Endothelial cell of umbilical vein (primary cell): ENCODE results near the gene KIF24. TPM values are rescaled to one million over a fixed set of nuclear protein-coding genes. Genes with fewer than 3 reads are reported as not detected.
A peak's percentile ranks its signal among the peaks of the same experiment; 100 is the strongest.

Experiments used
- BruUV-seq: library from RNA; stranded (reverse); fragments of 400-500 nt; replicated peaks from 2 replicates; lab custom pipeline; 2021; lab: Mats Ljungman, UMichigan
- CTCF ChIA-PET: fragments of 300-600, 350-600 bp; sonication (Branson Sonifier 250); formaldehyde crosslinking; loops from one replicate; lab custom pipeline; 2021; ENCODE audit warnings: antibody characterized with exemption, inconsistent platforms; lab: Charles Lee
- POLR2A ChIA-PET: fragments of 300-600, 350-600 bp; sonication (Branson Sonifier 250); formaldehyde crosslinking; loops from one replicate; lab custom pipeline; 2021; ENCODE audit warnings: antibody characterized with exemption, inconsistent platforms; lab: Charles Lee
- DNase-seq: peaks from one replicate; pipeline ENCODE4 v3.0.0-alpha.2; 2011; ENCODE audit warnings: low read depth, low spot score
- FAIRE-seq: peaks from 2 replicates; lab custom pipeline; 2011; peaks lifted over from hg19 to GRCh38; lab: Jason Lieb, UNC
- H2AFZ ChIP-seq: 2 replicates; pipeline ENCODE4 v1.6.0; 2012; ENCODE audit warnings: low read depth, low read length, control low read depth, inconsistent platforms
- H3K27ac ChIP-seq: 2 replicates; pipeline ENCODE4 v1.5.1; 2011; ENCODE audit warnings: low read depth, mild to moderate bottlenecking, control low read depth, low read length, moderate library complexity; ENCODE audit not compliant: insufficient read depth
- H3K27me3 ChIP-seq, 2 experiments: 2 replicates each; pipeline versions ENCODE4 v1.6.0 to v1.6.1; 2011; ENCODE audit warnings: low read length in 2 of 2, mixed read lengths in 1 of 2; ENCODE audit not compliant: control insufficient read depth in 2 of 2, insufficient read depth in 2 of 2
- H3K36me3 ChIP-seq, 2 experiments: 2 replicates in 1 of 2; 3 replicates in 1 of 2; pipeline ENCODE4 v1.5.1; 2011; ENCODE audit warnings: low read length in 2 of 2, mild to moderate bottlenecking in 1 of 2, moderate library complexity in 1 of 2; ENCODE audit not compliant: control insufficient read depth in 2 of 2, insufficient read depth in 2 of 2; ENCODE audit errors: extremely low read depth in 1 of 2
- H3K4me1 ChIP-seq: 3 replicates; pipeline ENCODE4 v1.5.1; 2011; ENCODE audit warnings: mild to moderate bottlenecking, low read length; ENCODE audit not compliant: control insufficient read depth, insufficient read depth; ENCODE audit errors: extremely low read depth
- H3K4me2 ChIP-seq: 2 replicates; pipeline ENCODE4 v1.6.1; 2011; ENCODE audit warnings: low read length, control low read depth, mixed read lengths; ENCODE audit not compliant: insufficient read depth
- H3K4me3 ChIP-seq, 3 experiments: fragments of 200-600 bp in 1 of 3; sonication (generic), shearing (Covaris generic) in 1 of 3; replicated peaks in 1 of 3; 2 replicates each; pipeline ENCODE4 v1.5.1; 2011 to 2016; ENCODE audit warnings: control low read depth in 3 of 3, low read length in 3 of 3, mild to moderate bottlenecking in 2 of 3, inconsistent platforms in 1 of 3, low read depth in 1 of 3, moderate library complexity in 1 of 3; ENCODE audit not compliant: insufficient read depth in 1 of 3
- H3K79me2 ChIP-seq: 2 replicates; pipeline ENCODE4 v1.6.0; 2012; ENCODE audit warnings: low read length, inconsistent platforms; ENCODE audit not compliant: control insufficient read depth, insufficient read depth
- H3K9ac ChIP-seq: replicated peaks from 2 replicates; pipeline ENCODE3; 2011; ENCODE audit warnings: low read length, control low read depth; ENCODE audit not compliant: insufficient read depth; ENCODE audit errors: extremely low read depth
- H3K9me1 ChIP-seq: replicated peaks from 3 replicates; pipeline ENCODE4 v1.6.0; 2011; ENCODE audit warnings: mild to moderate bottlenecking, low read length; ENCODE audit not compliant: control insufficient read depth, insufficient read depth; ENCODE audit errors: extremely low read depth
- H3K9me3 ChIP-seq: replicated peaks from 2 replicates; pipeline ENCODE4 v1.5.1; 2012; ENCODE audit warnings: low read length, inconsistent platforms; ENCODE audit not compliant: control insufficient read depth, insufficient read depth
- H4K20me1 ChIP-seq: replicated peaks from 2 replicates; pipeline ENCODE3; 2011; ENCODE audit warnings: mild to moderate bottlenecking, low read length; ENCODE audit not compliant: control insufficient read depth, insufficient read depth; ENCODE audit errors: extremely low read depth
- CTCF ChIP-seq, 2 donors: IDR thresholded peaks; 1 replicate in 1 of 2; 2 replicates in 1 of 2; pipeline ENCODE4 v1.5.1; 2011; ENCODE audit warnings: low read length in 2 of 2, mild to moderate bottlenecking in 2 of 2, moderate library complexity in 2 of 2, control low read depth in 1 of 2, inconsistent platforms in 1 of 2, low read depth in 1 of 2; ENCODE audit not compliant: insufficient read depth in 1 of 2; ENCODE audit errors: extremely low read depth in 1 of 2
- EZH2 ChIP-seq: IDR thresholded peaks from 2 replicates; pipeline ENCODE4 v1.6.1; 2012; ENCODE audit warnings: borderline replicate concordance, low read depth, mild to moderate bottlenecking, moderate library complexity, low read length, inconsistent platforms; ENCODE audit not compliant: severe bottlenecking
- FOS ChIP-seq: IDR thresholded peaks from 2 replicates; pipeline ENCODE4 v1.6.1; 2011; ENCODE audit warnings: mild to moderate bottlenecking, low read length, moderate library complexity, borderline replicate concordance; ENCODE audit not compliant: insufficient read depth
- GATA2 ChIP-seq: IDR thresholded peaks from 2 replicates; pipeline ENCODE4 v1.7.0; 2011; ENCODE audit warnings: low read depth, mild to moderate bottlenecking, moderate library complexity, mixed read lengths, low read length; ENCODE audit not compliant: insufficient read length, insufficient read depth
- JUN ChIP-seq: IDR thresholded peaks from 2 replicates; pipeline ENCODE4 v1.6.1; 2011; ENCODE audit warnings: borderline replicate concordance, low read depth; ENCODE audit not compliant: insufficient read length, insufficient read depth
- MYC ChIP-seq: IDR thresholded peaks from one replicate; pipeline ENCODE4 v1.6.1; 2011; ENCODE audit warnings: mild to moderate bottlenecking, low read depth, low read length
- POLR2A ChIP-seq: IDR thresholded peaks from 2 replicates; pipeline ENCODE4 v1.6.1; 2012; ENCODE audit warnings: low read depth, mild to moderate bottlenecking, control low read depth, low read length
- dilution Hi-C: fragments of 300-500 bp; cut with MboI; formaldehyde crosslinking; loops from one replicate; pipeline ENCODE4 v1.15.0; 2019; ENCODE audit warnings: low sequenced_read_pairs; ENCODE audit not compliant: extremely low pct_ligation_motif_present
- intact Hi-C: fragments of 100-400 bp; cut with micrococcal nuclease; formaldehyde crosslinking; loops from one replicate; pipeline ENCODE4 v1.10.0; 2022
- polyA plus RNA-seq, 4 experiments: library from polyadenylated mRNA; depleted of rRNA in 3 of 4; stranded (reverse) in 3 of 4; unstranded in 1 of 4; fragments of >200 nt; gene quantifications; 2 replicates each; pipeline versions ENCODE4 v1.2.1 to v1.2.3, GENCODE V29; 2011 to 2012; ENCODE audit warnings: missing spikeins in 1 of 4
- total RNA-seq: library from RNA; stranded (reverse); gene quantifications from 2 replicates; pipeline ENCODE4 v1.2.3, GENCODE V29; 2021
- TF ChIP-seq, protein P1 (sequence below): IDR thresholded peaks from 2 replicates; pipeline ENCODE4 v1.6.1; 2011; ENCODE audit not compliant: insufficient read depth, insufficient read length

The KIF24 gene
- total and polyA plus RNA-seq, 2 donors (not counting 3 experiments of a cell fraction or from before 2014, with no cell fraction given), result 2.1 to 4.8 TPM

DNA sequence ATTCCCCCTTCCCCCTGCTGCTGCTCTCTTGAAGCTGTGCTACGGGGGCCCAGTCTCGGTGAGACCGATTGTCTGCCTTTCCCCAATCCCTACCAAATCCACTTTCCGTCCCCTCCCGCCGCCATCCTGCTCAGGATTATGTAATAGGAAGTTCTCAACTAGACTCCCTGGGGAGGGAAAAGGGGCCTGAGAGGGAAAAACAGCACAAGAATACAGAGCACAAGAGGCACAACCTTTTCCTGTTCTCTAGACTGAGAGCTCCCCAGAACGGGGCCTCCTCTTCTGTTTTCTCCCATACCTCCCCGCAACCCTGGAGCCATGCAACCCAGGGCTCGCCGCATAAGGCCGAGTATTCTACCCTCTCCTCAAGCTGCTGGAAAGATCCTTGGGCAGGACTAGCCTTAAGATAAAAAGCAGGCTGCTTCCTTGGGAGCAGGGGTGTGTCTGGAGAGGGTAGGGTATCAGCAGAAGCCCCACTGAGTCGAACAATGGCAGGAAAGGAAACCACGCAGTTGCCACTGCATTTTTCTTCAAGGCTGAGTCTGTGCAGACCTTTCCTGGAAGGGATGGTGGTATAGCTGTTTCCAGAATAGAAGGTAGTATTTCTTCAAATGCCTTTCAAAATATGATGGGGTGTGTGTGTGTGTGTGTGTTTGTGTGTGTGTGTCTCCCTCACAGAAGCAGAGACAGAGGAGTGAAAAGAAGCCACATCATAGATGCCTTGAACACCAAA, 34.7 kb upstream of the KIF24 start:
- TF ChIP-seq POLR2A, result no peak
- TF ChIP-seq GATA2, result no peak
- TF ChIP-seq EZH2, result no peak
- TF ChIP-seq FOS, result no peak
- no peak for TF ChIP-seq MYC
- no peak for TF ChIP-seq JUN
- TF ChIP-seq, protein P1, sequence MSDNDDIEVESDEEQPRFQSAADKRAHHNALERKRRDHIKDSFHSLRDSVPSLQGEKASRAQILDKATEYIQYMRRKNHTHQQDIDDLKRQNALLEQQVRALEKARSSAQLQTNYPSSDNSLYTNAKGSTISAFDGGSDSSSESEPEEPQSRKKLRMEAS, result no peak
- no peak for TF ChIP-seq CTCF (IDR thresholded peaks at IDR 0.05; ENCODE audit: extremely low read depth in 1 of 2, insufficient read depth in 1 of 2, low read depth in 1 of 2, low read length in 2 of 2)

More for the DNA sequence above, 34.7 kb upstream of the KIF24 start:
- intact Hi-C loops (loop anchor here (1.0 kb wide), 1 partner anchor 13 kb away; the partner anchor contains the start of gene MYORG), dilution Hi-C loops (no loop called here)
- H3K4me2 ChIP-seq, result peak overlapping the region; percentile 16
- no peaks in the 10 kb centered on the region for H3K9me1 ChIP-seq
- H3K36me3 ChIP-seq, result no peaks in the 10 kb centered on the region
- H3K9ac ChIP-seq, result no peak overlapping the region
- no peaks in the 10 kb centered on the region for H4K20me1 ChIP-seq
- ChIA-PET POLR2A (interaction anchor here (1.1 kb wide), 1 partner anchor 12 kb away, joined by 4 read pairs; the partner anchor contains the start of gene MYORG), CTCF (interaction anchor here (1.1 to 2.0 kb wide), 4 partner anchors 13 to 228 kb away, joined by 5 to 10 read pairs (median 5); partner anchors contain the start of gene MYORG)
- no peaks in the 10 kb centered on the region for H3K27me3 ChIP-seq
- no peak overlapping the region for H3K4me3 ChIP-seq
- no TSS peak for BruUV-seq
- peak; percentile 81 for FAIRE-seq
- H3K79me2 ChIP-seq, result no peaks in the 10 kb centered on the region
- peak; percentile 73 for DNase-seq
- no peaks in the 10 kb centered on the region for H3K9me3 ChIP-seq
- H3K4me1 ChIP-seq, result peaks cover 13% of the 10 kb centered on the region
- H3K27ac ChIP-seq, result no peak overlapping the region
- peak overlapping the region; percentile 55 for H2AFZ ChIP-seq
